ENCODE measurements around the gene SPAG16.
"Not testable (repeated sequence)": the region's sequence is repeated elsewhere in the genome, so short reads cannot be mapped to it uniquely, and the experiment has no call there.

Gene SPAG16

GRCh38 chr2:213847316-213847715 lies 563.1 kb downstream of the SPAG16 start:
- DNase-seq, result no peak

- DNase-seq, result no peak
Observed at GRCh38 chr2:213848631-213849030, 564.4 kb downstream of the SPAG16 start.

GRCh38 chr2:213861638-213862037 lies 577.4 kb downstream of the SPAG16 start:
- no peak for DNase-seq

GRCh38 chr2:213862407-213863076 lies 578.3 kb downstream of the SPAG16 start:
- DNase-seq, result no peak

- no peak for DNase-seq
Observed at GRCh38 chr2:213863541-213863940, 579.3 kb downstream of the SPAG16 start.

GRCh38 chr2:213868526-213868925 lies 584.3 kb downstream of the SPAG16 start:
- no peak for DNase-seq

GRCh38 chr2:213885485-213885884 lies 601.2 kb downstream of the SPAG16 start:
- DNase-seq, result no peak

GRCh38 chr2:213914510-213914909 lies 630.2 kb downstream of the SPAG16 start:
- no peak for DNase-seq

GRCh38 chr2:213920014-213920413 lies 635.8 kb downstream of the SPAG16 start:
- no peak for DNase-seq

- no peak for DNase-seq
Observed at GRCh38 chr2:213923543-213923942, 639.3 kb downstream of the SPAG16 start.

GRCh38 chr2:213934560-213934959 lies 650.3 kb downstream of the SPAG16 start:
- peak; percentile 25 for DNase-seq

GRCh38 chr2:213958086-213958485 lies 673.8 kb downstream of the SPAG16 start:
- no peak for DNase-seq

- DNase-seq, result no peak
Observed at GRCh38 chr2:213959589-213959988, 675.3 kb downstream of the SPAG16 start.

- DNase-seq, result no peak
Observed at GRCh38 chr2:213971536-213971935, 687.3 kb downstream of the SPAG16 start.

- no peak for DNase-seq
Observed at GRCh38 chr2:213980883-213981282, 696.6 kb downstream of the SPAG16 start.

GRCh38 chr2:213989207-213989606 lies 704.9 kb downstream of the SPAG16 start:
- no peak for DNase-seq

GRCh38 chr2:213991453-213992108 lies 707.3 kb downstream of the SPAG16 start:
- no peak for DNase-seq

- no peak for DNase-seq
Observed at GRCh38 chr2:213995400-213996105, 711.3 kb downstream of the SPAG16 start.

- not testable (repeated sequence) for DNase-seq
Observed at GRCh38 chr2:213998976-213999375, 714.7 kb downstream of the SPAG16 start.

- no peak for DNase-seq
Observed at GRCh38 chr2:214004463-214004862, 720.2 kb downstream of the SPAG16 start.

GRCh38 chr2:214005337-214005736 lies 721.1 kb downstream of the SPAG16 start:
- no peak for DNase-seq

- no peak for DNase-seq
Observed at GRCh38 chr2:214006601-214007000, 722.3 kb downstream of the SPAG16 start.

GRCh38 chr2:214011676-214012075 lies 727.4 kb downstream of the SPAG16 start:
- DNase-seq, result no peak
